Ishikawa (cell line): Measurements from ENCODE around the gene CARS1.

Experiments
- CEBPB ChIP-seq: IDR thresholded peaks from 2 replicates; pipeline ENCODE4 v1.6.1; 2012
- CREB1 ChIP-seq: IDR thresholded peaks from 2 replicates; pipeline ENCODE4 v1.6.1; 2012; ENCODE audit warnings: low read depth
- EGR1 ChIP-seq: IDR thresholded peaks from 2 replicates; pipeline ENCODE4 v1.6.1; 2012
- EP300 ChIP-seq: IDR thresholded peaks from 2 replicates; pipeline ENCODE4 v1.6.1; 2012; ENCODE audit warnings: borderline replicate concordance
- RAD21 ChIP-seq: IDR thresholded peaks from 2 replicates; pipeline ENCODE4 v1.6.1; 2012; ENCODE audit warnings: low read depth
- TAF1 ChIP-seq: IDR thresholded peaks from 2 replicates; pipeline ENCODE4 v1.6.1; 2012; ENCODE audit warnings: low read depth, mild to moderate bottlenecking
- TCF12 ChIP-seq: IDR thresholded peaks from 2 replicates; pipeline ENCODE4 v1.6.1; 2012; ENCODE audit warnings: low read depth
- TEAD4 ChIP-seq: IDR thresholded peaks from 2 replicates; pipeline ENCODE4 v1.6.1; 2012
- YY1 ChIP-seq: IDR thresholded peaks from 2 replicates; pipeline ENCODE4 v1.6.1; 2012; ENCODE audit warnings: low read depth
- TF ChIP-seq, protein P1 (sequence below): IDR thresholded peaks from 2 replicates; pipeline ENCODE4 v1.6.1; 2012
- TF ChIP-seq, protein P2 (sequence below): IDR thresholded peaks from 2 replicates; pipeline ENCODE4 v1.6.1; 2012; ENCODE audit warnings: low read depth, mild to moderate bottlenecking

DNA sequence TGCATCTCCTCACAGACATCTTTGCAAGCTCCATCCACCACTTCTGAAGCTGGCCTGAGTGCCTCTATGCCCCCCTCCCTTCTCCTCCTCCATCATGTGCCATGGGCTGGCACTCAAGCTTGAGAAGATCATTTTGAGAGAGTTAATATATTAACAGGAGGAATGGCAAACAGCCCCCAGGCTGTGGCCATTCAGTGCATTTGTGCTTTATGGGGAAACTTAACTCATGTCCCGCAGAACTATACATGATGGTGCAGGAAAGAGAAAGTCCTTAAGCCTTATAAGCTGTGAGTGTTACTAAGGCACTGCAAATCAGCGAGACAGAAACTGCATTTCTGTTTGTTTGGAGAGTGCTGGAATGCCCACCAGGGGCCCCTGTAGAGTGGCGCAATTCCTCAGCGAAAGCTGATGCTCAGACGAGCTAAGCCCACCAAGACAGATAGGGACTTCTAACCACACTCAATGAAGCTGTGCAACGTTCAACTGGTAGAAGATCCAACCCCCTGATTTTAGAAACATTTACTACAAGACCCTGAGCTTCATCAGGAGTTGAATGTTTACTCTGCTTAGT is 101.2 kb downstream of the CARS1 start:
- TF ChIP-seq EP300 (no peak), EGR1 (no peak), RAD21 (no peak), CEBPB (no peak), TEAD4 (no peak), TAF1 (no peak), YY1 (no peak), CREB1 (no peak), TCF12 (no peak)
- TF ChIP-seq, protein P1, sequence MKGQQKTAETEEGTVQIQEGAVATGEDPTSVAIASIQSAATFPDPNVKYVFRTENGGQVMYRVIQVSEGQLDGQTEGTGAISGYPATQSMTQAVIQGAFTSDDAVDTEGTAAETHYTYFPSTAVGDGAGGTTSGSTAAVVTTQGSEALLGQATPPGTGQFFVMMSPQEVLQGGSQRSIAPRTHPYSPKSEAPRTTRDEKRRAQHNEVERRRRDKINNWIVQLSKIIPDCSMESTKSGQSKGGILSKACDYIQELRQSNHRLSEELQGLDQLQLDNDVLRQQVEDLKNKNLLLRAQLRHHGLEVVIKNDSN: no peak
- TF ChIP-seq, protein P2, sequence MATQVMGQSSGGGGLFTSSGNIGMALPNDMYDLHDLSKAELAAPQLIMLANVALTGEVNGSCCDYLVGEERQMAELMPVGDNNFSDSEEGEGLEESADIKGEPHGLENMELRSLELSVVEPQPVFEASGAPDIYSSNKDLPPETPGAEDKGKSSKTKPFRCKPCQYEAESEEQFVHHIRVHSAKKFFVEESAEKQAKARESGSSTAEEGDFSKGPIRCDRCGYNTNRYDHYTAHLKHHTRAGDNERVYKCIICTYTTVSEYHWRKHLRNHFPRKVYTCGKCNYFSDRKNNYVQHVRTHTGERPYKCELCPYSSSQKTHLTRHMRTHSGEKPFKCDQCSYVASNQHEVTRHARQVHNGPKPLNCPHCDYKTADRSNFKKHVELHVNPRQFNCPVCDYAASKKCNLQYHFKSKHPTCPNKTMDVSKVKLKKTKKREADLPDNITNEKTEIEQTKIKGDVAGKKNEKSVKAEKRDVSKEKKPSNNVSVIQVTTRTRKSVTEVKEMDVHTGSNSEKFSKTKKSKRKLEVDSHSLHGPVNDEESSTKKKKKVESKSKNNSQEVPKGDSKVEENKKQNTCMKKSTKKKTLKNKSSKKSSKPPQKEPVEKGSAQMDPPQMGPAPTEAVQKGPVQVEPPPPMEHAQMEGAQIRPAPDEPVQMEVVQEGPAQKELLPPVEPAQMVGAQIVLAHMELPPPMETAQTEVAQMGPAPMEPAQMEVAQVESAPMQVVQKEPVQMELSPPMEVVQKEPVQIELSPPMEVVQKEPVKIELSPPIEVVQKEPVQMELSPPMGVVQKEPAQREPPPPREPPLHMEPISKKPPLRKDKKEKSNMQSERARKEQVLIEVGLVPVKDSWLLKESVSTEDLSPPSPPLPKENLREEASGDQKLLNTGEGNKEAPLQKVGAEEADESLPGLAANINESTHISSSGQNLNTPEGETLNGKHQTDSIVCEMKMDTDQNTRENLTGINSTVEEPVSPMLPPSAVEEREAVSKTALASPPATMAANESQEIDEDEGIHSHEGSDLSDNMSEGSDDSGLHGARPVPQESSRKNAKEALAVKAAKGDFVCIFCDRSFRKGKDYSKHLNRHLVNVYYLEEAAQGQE: no peak
